ENCODE data around the gene TMCO4. TPM values are rescaled to one million over a fixed set of nuclear protein-coding genes. Genes with fewer than 3 reads are reported as not detected.

The TMCO4 gene
- total RNA-seq, 1 donor = 27.5 TPM

- Histone ChIP-seq H4K20me1 (ENCODE audit: insufficient read depth, low read length) (no peaks in the 10 kb centered on the region), H3K4me3 (ENCODE audit: insufficient read depth, low read length) (peak overlapping the region; percentile 8), H3K27ac (ENCODE audit: low read depth, low read length) (no peak overlapping the region), H3K9me3 (ENCODE audit: low read depth, low read length) (no peaks in the 10 kb centered on the region), H3K36me3 (ENCODE audit: insufficient read depth, low read length) (no peaks in the 10 kb centered on the region), H3K4me1 (ENCODE audit: insufficient read depth, low read length) (peaks cover 4% of the 10 kb centered on the region), H3K79me2 (ENCODE audit: insufficient read depth, low read length) (no peaks in the 10 kb centered on the region), H3K4me2 (ENCODE audit: insufficient read depth, low read length) (peak overlapping the region; percentile 56), H3K27me3 (ENCODE audit: insufficient read depth, low read length) (peaks cover 12% of the 10 kb centered on the region), H2AFZ (ENCODE audit: low read length) (peak overlapping the region; percentile 45)
- TF ChIP-seq CTCF (IDR thresholded peaks at IDR 0.05; ENCODE audit: extremely low read depth, low read depth, low read length) = no peak
- no peak for DNase-seq (ENCODE audit: insufficient read length, low spot score, missing footprints)
Observed at GRCh38 chr1:19844731-19845495, 45.2 kb upstream of the TMCO4 start.

- H3K27me3 ChIP-seq (ENCODE audit: insufficient read depth, low read length) = no peaks in the 10 kb centered on the region
- TF ChIP-seq CTCF (IDR thresholded peaks at IDR 0.05; ENCODE audit: extremely low read depth, low read depth, low read length) = no peak
- no peak overlapping the region for H3K4me3 ChIP-seq (ENCODE audit: insufficient read depth, low read length)
- no peaks in the 10 kb centered on the region for H3K79me2 ChIP-seq (ENCODE audit: insufficient read depth, low read length)
- H2AFZ ChIP-seq (ENCODE audit: low read length) = no peak overlapping the region
- H3K27ac ChIP-seq (ENCODE audit: low read depth, low read length) = no peak overlapping the region
- no peak overlapping the region for H3K4me2 ChIP-seq (ENCODE audit: insufficient read depth, low read length)
- H4K20me1 ChIP-seq (ENCODE audit: insufficient read depth, low read length) = no peaks in the 10 kb centered on the region
- no peaks in the 10 kb centered on the region for H3K36me3 ChIP-seq (ENCODE audit: insufficient read depth, low read length)
- peaks cover 3% of the 10 kb centered on the region for H3K4me1 ChIP-seq (ENCODE audit: insufficient read depth, low read length)
- H3K9me3 ChIP-seq (ENCODE audit: low read depth, low read length) = no peaks in the 10 kb centered on the region
- DNase-seq (ENCODE audit: insufficient read length, low spot score, missing footprints) = no peak
Observed at GRCh38 chr1:19840228-19840627, 40.5 kb upstream of the TMCO4 start.

GRCh38 chr1:19837866-19838265, 38.1 kb upstream of the TMCO4 start:
- Histone ChIP-seq H3K9me3 (ENCODE audit: low read depth, low read length) (no peaks in the 10 kb centered on the region), H3K4me1 (ENCODE audit: insufficient read depth, low read length) (no peaks in the 10 kb centered on the region), H3K27me3 (ENCODE audit: insufficient read depth, low read length) (no peaks in the 10 kb centered on the region), H2AFZ (ENCODE audit: low read length) (no peak overlapping the region), H3K4me3 (ENCODE audit: insufficient read depth, low read length) (no peak overlapping the region), H4K20me1 (ENCODE audit: insufficient read depth, low read length) (no peaks in the 10 kb centered on the region), H3K27ac (ENCODE audit: low read depth, low read length) (no peak overlapping the region), H3K4me2 (ENCODE audit: insufficient read depth, low read length) (no peak overlapping the region), H3K36me3 (ENCODE audit: insufficient read depth, low read length) (no peaks in the 10 kb centered on the region), H3K79me2 (ENCODE audit: insufficient read depth, low read length) (no peaks in the 10 kb centered on the region)
- DNase-seq (ENCODE audit: insufficient read length, low spot score, missing footprints) = no peak
- no peak for TF ChIP-seq CTCF (IDR thresholded peaks at IDR 0.05; ENCODE audit: extremely low read depth, low read depth, low read length)

GRCh38 chr1:19835578-19835977, 35.9 kb upstream of the TMCO4 start:
- Histone ChIP-seq H2AFZ (ENCODE audit: low read length) (no peak overlapping the region), H3K36me3 (ENCODE audit: insufficient read depth, low read length) (no peaks in the 10 kb centered on the region), H3K27ac (ENCODE audit: low read depth, low read length) (no peak overlapping the region), H3K4me2 (ENCODE audit: insufficient read depth, low read length) (no peak overlapping the region), H3K79me2 (ENCODE audit: insufficient read depth, low read length) (no peaks in the 10 kb centered on the region), H3K9me3 (ENCODE audit: low read depth, low read length) (peaks cover 3% of the 10 kb centered on the region), H3K27me3 (ENCODE audit: insufficient read depth, low read length) (peaks cover 8% of the 10 kb centered on the region), H4K20me1 (ENCODE audit: insufficient read depth, low read length) (no peaks in the 10 kb centered on the region), H3K4me1 (ENCODE audit: insufficient read depth, low read length) (no peaks in the 10 kb centered on the region), H3K4me3 (ENCODE audit: insufficient read depth, low read length) (no peak overlapping the region)
- TF ChIP-seq CTCF (IDR thresholded peaks at IDR 0.05; ENCODE audit: extremely low read depth, low read depth, low read length) = no peak
- DNase-seq (ENCODE audit: insufficient read length, low spot score, missing footprints) = no peak

All from osteoblast (primary cell).